Kidney tubule cell (primary cell): ENCODE data around the gene GIPR.
"Not testable (repeated sequence)": the region's sequence is repeated elsewhere in the genome, so short reads cannot be mapped to it uniquely, and the experiment has no call there.

Source experiments
- DNase-seq: peaks from one replicate; pipeline ENCODE4 v3.0.0-alpha.2; 2018; ENCODE audit warnings: low spot score

The GIPR gene

DNA sequence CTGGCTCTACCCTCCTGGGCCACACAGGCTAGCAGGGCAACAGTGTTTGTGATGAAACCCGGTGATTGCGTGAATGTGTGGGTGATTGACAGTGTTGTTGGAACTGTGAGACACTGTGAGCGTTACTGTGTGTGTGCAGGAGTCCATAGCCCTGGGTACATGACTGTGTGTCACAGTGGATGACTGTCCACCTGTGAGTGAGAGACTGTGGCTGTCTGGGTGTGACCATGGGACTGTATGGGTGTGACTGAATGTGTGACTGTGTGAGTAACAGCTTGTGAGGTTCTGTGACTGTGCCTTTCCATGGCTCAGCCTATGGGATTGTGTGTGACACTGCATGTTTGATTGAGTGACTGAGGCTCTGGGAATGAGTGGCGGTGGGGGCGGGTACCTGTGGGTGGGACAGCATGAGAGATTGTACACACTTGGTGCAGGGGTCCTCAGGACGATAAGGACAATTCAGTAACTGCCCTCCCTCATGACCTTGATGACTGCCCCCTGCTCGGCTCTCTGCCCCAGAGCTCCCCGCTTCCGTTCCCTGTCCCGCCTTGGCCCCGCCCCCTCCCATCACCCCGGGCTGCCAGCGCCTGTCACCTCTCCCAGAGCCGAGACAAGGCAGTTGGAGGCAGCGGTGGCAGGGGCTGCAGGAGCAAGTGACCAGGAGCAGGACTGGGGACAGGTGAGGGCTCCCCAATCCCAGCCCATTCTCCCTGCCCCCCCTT is at the start of gene GIPR:
Gene GIPR, plus strand, starts transcription at position 602 of the 722 bp plus-strand sequence. CDS start 1,300 bp downstream, outside the sequence.
- DNase-seq, result peak; percentile 91

- DNase-seq, result no peak
Measured at GRCh38 chr19:45621389-45621788, 46.6 kb upstream of the GIPR start.

GRCh38 chr19:45621976-45622503 is 46.0 kb upstream of the GIPR start:
- no peak for DNase-seq

DNA sequence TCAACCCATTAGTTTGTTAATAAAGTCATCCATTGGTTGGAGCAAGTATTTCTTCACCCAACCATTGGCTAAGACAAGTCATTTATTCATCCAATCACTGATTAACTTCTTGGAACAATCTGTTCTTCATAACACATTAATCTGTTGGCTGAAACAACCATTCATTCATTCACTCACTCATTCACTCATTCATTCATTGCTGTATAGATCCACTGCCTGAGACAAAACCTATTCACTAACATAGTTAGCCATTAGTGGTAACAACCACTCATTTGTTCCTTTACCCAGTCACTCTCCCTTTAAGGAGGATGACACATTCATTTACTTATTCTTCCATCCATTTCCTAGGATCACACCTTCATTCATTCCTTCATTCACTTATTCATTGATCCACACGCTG is 44.0 kb upstream of the GIPR start:
- no peak for DNase-seq

GRCh38 chr19:45628219-45628618 is 39.8 kb upstream of the GIPR start:
- DNase-seq, result not testable (repeated sequence)

DNA sequence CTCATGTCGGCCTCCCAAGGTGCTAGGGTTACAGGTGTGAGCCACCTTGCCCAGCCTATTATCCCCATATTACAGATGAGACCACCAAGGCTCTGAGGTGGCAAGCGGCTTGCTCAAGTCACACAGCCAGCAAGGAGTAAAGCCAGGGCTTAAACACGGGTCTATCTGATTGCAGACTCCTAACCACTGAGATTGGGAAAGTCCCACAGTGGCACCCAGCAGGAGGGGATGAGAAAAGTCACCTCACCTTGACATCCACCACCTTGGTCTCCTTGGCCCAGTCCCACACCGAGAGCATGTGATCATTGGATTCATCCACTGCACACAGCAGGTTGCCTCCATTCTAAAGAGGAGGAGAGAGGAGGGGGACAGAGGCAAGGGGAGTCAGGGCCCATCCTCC is 38.3 kb upstream of the GIPR start:
- no peak for DNase-seq

GRCh38 chr19:45630463-45630862 is 37.6 kb upstream of the GIPR start:
- peak; percentile 92 for DNase-seq

- peak; percentile 83 for DNase-seq
Measured at GRCh38 chr19:45632468-45633196, 35.4 kb upstream of the GIPR start.

DNA sequence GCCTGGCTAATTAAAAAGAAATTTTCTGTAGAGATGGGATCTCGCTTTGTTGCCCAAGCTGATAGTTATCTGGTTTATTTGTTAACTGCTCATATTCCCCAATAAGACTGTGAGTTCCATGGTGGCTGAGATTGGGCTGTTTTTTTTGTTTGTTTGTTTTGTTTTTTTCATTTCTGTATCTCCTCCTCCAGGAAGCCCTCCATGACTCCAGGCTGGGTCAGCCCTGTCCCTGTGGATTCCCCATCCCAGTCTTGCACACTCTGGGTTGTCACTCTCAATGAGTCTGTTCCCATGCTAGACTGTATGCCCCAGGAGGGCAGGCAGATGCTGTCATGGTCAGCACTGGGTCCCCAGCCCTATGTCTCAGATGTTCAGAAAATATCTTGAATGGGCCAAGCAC is 31.7 kb upstream of the GIPR start:
- DNase-seq, result no peak

GRCh38 chr19:45636902-45637301 is 31.1 kb upstream of the GIPR start:
- no peak for DNase-seq

GRCh38 chr19:45637890-45638667 is 29.9 kb upstream of the GIPR start:
- peak; percentile 61 for DNase-seq

GRCh38 chr19:45638930-45639729 is 28.9 kb upstream of the GIPR start, which contains the start of gene EML2:
TSS of gene EML2 (minus strand) at chr19:45639397. CDS start at chr19:45639376, 21 bp downstream.
- DNase-seq, result peak; percentile 26

- no peak for DNase-seq
Measured at GRCh38 chr19:45640849-45641273, 27.2 kb upstream of the GIPR start.

DNA sequence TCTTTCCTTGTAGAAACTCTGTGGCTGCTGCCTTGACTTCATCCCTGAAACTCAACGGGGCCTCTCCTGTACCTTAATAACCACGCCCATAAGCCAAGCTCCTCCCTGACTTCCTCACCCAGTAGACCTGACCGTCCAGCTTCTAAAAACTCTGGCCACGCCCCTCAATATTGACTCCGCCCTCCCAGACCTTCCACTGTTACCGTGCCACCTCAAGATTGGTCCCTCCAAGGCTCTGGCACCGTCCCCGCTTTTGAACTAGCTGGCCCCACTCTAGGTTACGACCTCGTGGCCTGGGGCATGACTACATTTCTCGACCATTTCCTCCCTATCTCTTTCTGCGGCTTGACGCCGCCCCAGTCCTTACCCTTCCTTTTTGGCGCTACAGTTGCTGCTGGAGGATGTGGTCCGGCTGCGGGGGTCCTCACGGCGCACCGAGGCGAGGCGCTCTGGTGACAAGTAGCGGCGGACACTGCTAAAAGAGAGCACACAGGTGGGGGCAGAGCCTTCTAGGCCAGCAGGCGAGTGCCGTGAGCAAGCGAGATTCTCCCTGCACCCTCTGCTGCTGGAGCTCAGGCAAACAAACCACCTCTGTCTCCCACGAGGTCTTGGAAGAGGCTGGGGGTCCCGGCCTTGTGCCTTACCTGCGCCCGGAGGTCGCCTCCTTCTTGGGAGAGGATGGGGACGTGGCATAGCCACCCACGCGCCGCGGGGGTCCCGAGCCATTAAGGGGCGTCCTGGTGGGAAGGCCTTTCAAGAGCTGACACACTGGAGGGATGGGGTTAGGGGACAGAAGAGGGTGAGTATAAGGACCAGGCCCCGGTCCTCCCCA is 26.5 kb upstream of the GIPR start:
- peak; percentile 96 for DNase-seq

- DNase-seq, result peak; percentile 72
Measured at GRCh38 chr19:45643024-45643926, 24.7 kb upstream of the GIPR start.

DNA sequence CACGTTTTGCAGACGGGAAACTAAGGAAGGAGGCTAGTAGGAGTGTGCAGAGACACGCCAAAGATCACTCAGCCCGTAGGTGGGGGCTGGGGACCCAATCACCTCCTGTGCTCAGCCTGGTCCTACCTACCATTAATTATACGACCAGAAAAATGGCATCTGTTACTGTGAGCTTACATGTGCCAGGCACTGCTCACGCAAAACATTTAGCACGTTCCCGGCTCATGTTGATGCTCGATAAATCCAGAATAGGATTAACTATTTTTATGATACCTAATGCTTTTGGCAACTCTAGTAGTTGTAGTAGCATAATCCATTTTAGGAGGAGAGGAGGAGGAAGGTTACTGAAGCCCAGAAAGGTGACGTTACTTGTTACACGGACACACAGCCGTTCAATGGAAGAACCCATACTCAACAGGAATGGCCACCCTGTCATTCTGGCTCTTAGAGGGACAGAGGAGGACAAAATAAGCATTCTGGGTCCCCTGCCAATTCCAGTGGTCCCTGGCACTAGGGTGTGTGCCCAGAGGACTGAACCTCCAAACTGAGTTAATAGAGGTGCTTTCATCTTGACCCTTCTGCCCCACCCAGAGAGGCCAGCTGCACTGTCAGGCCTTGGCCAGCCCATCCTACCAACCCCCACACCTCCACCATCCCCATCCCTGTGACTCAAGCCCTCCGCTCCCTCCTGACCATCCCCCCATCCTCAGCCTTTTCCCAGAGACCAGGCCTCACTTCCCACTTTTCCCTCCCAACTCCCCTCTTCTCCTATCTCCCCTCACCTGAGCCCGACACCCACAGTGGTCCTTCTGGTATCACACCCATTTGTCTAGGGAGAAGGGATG is 23.9 kb upstream of the GIPR start:
- no peak for DNase-seq

DNA sequence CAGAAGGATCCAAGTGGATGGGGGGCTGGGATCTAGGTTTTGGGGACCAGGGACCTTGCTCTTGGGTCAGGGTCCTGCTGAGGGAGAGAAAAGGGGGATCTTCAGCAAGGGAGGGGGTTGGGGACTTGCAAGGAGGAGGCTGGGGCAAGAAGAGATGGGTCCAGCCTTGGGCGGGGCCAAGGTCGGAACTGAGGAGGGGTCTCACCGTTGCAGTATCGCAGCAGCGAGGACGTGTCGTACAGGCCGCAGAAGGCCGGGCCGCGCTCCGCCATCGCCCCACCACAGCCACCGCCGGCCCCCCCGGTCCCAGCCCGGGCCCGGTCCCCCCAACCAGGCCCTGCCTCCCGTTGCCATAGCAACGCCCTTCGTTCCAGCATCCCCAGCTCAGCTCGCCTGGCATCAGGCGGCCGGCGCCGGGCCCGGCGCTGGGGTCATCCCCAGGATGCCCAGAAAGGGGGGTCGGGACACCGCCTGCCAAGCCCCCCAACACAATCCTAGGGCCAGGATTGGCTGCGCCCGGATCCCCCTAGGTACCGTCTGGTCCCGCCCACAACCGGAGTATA is 22.9 kb upstream of the GIPR start:
- DNase-seq, result no peak
